ENCODE results near the gene TMEM200B.
"Not testable (repeated sequence)": the region's sequence is repeated elsewhere in the genome, so short reads cannot be mapped to it uniquely, and the experiment has no call there.

Gene TMEM200B

GRCh38 chr1:29123887-29124365, at the start of gene TMEM200B:
TSS of gene TMEM200B (minus strand) at chr1:29123903. CDS start at chr1:29121828, 2,075 bp downstream.
- no peak for DNase-seq (ENCODE audit: low read depth)

- DNase-seq (ENCODE audit: low read depth) = no peak
Measured at GRCh38 chr1:29172415-29172939, 48.8 kb upstream of the TMEM200B start.

DNA sequence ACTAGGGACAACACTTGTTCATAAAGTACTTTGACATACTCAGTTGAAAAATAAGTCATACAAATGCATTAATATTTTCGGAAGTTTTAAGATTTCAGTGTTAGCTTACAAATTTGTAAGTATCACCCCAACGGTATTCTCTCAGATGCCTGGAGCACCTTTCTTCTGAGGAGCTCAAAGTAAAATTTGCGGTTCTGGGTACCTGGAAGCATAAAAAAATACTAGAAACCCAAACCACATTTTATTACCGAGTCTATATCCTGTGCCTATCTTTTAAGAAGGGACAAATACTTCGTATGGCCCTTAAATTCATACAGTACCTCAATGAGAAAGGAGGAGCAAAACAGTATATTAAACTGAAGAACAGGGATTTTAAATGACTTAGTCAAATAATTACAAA, 47.8 kb upstream of the TMEM200B start:
- no peak for DNase-seq (ENCODE audit: low read depth)

DNA sequence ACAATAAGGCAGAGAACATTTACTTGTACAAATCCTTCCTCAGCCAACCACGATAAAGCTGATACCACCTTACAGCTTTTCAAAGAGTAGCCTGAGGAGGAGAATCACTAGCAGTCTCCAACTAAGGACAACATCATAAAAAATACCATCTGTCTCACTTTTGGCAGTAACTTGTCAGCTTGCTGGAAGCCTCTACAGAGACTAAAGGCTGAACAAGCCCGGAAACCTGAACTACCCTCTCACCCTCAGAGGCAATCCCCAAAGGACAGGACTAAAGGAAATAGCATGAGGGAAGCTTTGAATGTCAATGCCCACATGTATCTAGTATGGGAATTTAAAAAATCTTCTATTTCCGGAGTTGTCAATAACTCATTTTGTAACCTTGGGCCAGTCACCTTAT, 47.4 kb upstream of the TMEM200B start:
- DNase-seq (ENCODE audit: low read depth) = no peak

DNA sequence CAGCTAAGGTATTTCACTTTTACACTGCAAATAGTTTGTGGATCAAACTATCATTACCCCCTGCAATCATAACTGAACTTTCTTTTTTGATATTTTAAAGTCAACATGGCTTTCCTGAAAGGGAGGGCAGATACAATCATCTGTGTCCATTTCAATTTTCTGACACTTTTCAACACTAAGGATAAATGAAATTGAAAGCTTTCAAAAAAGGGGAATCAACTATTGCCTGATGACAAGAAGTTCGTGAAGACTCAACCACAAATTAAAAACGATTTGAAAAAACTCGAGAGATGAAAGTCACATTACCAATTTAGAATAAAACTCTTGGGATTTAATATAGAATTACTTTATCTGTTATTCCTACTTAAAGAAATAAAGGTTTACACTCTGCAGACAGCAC, 46.3 kb upstream of the TMEM200B start:
- no peak for DNase-seq (ENCODE audit: low read depth)

DNA sequence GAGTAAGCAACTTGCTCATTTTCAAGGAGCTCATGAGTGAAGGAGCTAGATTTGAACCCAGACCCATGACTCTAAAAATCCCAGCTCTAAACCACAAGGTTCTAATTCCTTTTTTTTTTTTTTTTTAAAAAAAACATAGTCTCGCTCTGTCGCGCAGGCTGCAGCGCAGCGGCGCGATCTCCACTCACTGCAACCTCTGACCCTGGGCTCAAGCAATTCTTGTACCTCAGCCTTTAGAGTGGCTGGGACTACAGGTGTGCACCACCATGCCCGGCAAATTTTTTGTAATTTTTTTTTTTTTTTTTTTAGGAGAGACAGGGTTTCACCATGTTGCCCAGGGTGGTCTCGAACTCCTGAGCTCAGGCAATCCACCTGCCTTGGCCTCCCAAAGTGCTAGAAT, 44.2 kb upstream of the TMEM200B start:
- no peak for DNase-seq (ENCODE audit: low read depth)

- no peak for DNase-seq (ENCODE audit: low read depth)
Measured at GRCh38 chr1:29166291-29166878, 42.7 kb upstream of the TMEM200B start.

DNA sequence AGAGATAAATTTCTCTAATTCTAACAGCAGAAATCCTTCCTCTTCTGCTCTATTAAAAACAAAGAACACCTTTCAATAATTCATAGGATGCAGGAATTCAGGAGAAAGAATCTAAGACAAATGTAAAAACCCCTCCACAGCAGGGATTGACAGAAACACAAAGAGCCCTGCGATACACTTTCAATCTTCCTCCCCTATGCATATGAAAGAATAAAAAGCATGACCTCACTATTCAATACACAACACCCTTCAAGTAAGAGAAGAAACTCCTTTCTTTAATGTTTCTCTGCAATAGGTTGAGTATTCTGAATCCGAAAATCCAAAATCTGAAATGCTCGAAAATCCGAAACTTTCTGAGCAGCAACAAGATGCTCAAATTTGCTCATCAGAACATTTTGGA, 40.9 kb upstream of the TMEM200B start:
- no peak for DNase-seq (ENCODE audit: low read depth)

DNA sequence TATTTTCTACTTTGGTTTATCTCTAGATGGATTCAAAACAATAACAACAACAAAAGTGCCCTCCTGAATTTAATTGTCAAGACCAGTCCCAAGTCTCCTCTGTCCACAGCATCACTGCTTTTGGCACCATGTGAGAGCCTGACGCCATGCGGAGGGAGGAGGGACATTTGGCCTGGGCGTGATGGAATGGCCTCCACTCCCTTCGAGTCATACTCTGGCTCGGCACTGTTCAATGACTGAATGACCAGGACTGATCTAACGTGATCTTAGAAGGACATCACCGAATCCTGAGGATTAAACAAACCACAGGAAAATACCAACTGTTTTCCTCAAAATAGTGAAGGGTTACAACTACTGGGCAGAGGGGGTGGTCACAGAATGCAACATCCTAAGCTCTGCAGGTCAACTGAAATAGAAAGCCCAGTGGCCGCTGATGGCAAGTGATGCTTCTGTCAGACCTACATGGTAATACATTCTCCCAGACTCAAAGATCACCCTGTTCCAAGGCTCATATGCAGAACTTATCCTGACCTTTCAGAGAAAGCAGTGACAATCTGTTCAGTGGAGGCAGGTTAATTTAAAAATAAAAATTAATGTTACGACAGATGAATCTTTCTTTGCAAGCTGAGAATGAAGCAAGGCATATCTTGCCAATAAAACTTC, 38.9 kb upstream of the TMEM200B start:
- DNase-seq (ENCODE audit: low read depth) = no peak

GRCh38 chr1:29162025-29162424, 38.3 kb upstream of the TMEM200B start:
- no peak for DNase-seq (ENCODE audit: low read depth)

DNA sequence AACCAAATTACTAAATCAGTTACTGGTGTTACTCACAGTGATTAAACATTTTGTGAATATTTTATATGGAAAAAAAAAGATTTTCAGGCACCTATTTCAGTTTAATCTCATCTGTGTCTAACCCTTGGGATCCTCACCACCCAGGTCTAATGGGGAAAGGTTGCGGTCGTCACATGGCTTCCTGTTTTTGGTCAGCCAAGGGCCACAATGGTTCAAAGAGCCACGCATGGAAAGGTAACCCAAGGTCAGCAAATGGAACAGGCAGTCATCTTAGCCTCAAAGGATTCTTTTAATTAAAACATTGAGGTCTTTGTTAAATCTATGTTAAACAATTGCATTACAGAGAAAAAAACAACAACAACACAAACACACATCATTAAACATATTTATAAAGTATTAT, 36.1 kb upstream of the TMEM200B start:
- DNase-seq (ENCODE audit: low read depth) = no peak

- no peak for DNase-seq (ENCODE audit: low read depth)
Measured at GRCh38 chr1:29157269-29157601, 33.5 kb upstream of the TMEM200B start.

GRCh38 chr1:29156543-29157268, 33.0 kb upstream of the TMEM200B start:
- no peak for DNase-seq (ENCODE audit: low read depth)

- DNase-seq (ENCODE audit: low read depth) = no peak
Measured at GRCh38 chr1:29152046-29152805, 28.5 kb upstream of the TMEM200B start.

DNA sequence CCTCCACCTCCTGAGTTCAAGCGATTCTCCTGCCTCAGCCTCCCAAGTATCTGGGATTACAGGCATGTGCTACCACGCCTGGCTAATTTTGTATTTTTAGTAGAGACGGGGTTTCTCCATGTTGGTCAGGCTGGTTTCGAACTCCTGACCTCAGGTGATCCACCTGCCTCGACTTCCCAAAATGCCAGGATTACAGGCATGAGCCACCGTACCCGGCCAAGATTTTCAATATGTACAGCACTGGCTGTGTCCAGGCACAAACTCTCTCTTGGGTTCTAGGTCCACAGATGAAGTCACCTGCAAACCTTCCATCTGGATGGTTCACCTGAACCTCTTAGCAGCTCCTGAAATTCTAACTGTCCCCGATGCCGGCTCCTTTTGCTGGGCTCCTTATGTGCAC, 26.6 kb upstream of the TMEM200B start:
- not testable (repeated sequence) for DNase-seq (ENCODE audit: low read depth)

GRCh38 chr1:29148656-29149491, 25.2 kb upstream of the TMEM200B start:
- DNase-seq (ENCODE audit: low read depth) = no peak

GRCh38 chr1:29145739-29146437, 22.2 kb upstream of the TMEM200B start:
- no peak for DNase-seq (ENCODE audit: low read depth)

GRCh38 chr1:29144178-29144577, 20.5 kb upstream of the TMEM200B start:
- no peak for DNase-seq (ENCODE audit: low read depth)

GRCh38 chr1:29142714-29143113, 19.0 kb upstream of the TMEM200B start:
- DNase-seq (ENCODE audit: low read depth) = no peak

DNA sequence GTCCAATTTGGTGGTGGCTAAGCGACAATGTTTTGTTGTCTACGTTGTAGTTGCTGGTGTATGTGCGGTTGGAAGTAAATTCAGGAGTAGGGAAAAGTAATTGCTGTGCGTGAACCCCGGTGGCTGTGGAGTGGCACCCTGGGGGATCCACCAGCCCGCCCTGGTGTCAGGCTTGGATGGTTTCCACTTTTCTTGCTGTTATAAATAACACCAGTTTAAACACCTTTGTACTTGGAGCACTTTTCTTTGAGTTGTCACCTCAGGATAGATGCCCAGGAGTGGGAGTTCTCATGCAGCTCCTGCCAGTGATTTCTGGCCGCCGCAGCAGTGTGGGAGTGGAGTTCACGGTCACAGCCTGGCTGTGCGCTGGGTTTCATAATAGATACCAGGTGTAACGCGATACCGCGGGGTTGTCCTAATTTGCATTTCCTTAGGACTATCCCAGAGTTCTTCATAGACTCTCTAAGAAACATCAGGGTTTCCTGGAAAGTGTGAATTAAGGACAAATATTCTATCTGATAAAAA, 12.8 kb upstream of the TMEM200B start:
- DNase-seq (ENCODE audit: low read depth) = no peak

DNA sequence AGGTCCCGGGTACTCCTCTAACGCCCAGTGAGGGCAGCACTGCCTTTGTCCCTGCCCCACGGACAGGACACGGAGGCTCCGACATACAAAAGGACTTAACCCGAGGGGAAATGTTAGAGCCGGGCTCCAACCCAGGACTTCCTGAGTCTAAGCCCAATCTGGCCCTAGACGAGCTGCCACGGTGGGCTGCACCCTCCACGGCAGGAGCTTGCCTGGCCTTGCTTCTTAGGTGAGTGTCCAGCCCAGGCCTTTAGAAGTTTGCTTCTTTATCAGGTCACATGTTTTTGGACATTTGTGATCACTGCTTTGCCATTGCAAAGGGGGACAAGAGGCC, 11.0 kb upstream of the TMEM200B start:
- DNase-seq (ENCODE audit: low read depth) = no peak
